HG03565 (cell line): Measurements from ENCODE around the gene GPR108.

Experiments used
- ATAC-seq: cut with Tn5 transposase; IDR thresholded peaks from one replicate; pipeline ENCODE4 v1.9.1; 2021; ENCODE audit warnings: mild to moderate bottlenecking, moderate library complexity; ENCODE audit not compliant: unreplicated experiment

Gene GPR108

DNA sequence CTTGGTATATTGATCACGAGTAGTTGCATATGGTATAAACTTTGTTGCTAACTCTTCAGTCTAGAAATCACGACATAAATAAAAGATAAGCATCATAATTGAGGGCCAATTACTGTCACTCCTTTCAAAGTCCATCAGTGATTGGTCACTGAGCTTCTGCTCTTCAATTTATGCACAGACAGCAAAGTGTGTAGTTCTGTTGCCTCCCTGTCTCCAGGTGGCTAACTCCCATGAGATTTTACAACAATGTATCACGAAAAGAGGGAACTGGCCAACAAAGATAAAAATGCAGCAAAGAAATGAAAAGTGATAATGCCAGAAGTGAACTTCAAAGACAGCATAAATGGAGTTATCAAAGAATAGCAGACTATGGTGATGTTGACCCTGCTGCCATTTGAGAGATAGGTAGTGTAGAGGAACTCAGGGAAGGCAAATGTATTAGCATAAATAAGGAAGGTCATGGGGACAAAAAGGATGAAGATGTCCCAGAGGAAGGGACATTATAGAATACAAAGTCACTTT lies 54.7 kb downstream of the GPR108 start:
- no peak for ATAC-seq

DNA sequence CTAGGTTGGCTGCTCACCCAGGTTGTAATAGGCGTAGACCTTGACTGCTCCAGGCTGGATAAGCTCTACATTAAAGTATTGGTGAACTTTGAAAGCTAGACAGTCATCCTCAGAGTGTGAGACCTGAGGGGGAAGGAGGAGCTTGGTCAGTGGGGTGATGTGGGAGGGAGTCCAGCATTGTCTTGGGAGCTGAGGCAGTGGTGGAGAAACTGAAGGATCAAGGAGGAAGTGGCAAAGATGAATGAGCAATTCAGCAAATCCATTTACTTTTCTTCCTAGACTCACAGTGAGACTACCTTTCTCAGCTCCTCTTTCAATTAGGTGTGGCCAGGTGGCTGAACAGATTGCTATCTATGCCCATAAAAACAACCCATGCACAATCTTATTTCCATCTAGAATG lies 57.2 kb downstream of the GPR108 start:
- no peak for ATAC-seq
